Sigmoid colon (tissue), 4 donors: ENCODE data around the gene CAMK1G.

Source experiments
- CTCF ChIP-seq, 4 experiments: fragments of 450-650 bp in 3 of 4; fragments of 200-600 bp in 1 of 4; IDR thresholded peaks; one replicate each; pipeline ENCODE4 v1.5.1; 2016 to 2019; ENCODE audit warnings: antibody characterized with exemption in 4 of 4, mild to moderate bottlenecking in 3 of 4, moderate library complexity in 2 of 4
- EP300 ChIP-seq, 4 donors: sonication (generic); formaldehyde crosslinking; IDR thresholded peaks; one replicate each; pipeline ENCODE4 v1.6.1; 2017; ENCODE audit warnings: antibody characterized with exemption in 4 of 4
- POLR2A ChIP-seq, 2 donors: fragments of 450-650 bp; IDR thresholded peaks; one replicate each; pipeline ENCODE4 v1.6.1; 2016; ENCODE audit warnings: antibody characterized with exemption in 2 of 2, mild to moderate bottlenecking in 2 of 2, moderate library complexity in 2 of 2
- POLR2AphosphoS5 ChIP-seq, 4 donors: sonication (generic); formaldehyde crosslinking; IDR thresholded peaks; one replicate each; pipeline ENCODE4 v1.6.1; 2017; ENCODE audit warnings: antibody characterized with exemption in 4 of 4

GRCh38 chr1:209647156-209647555 is 63.6 kb downstream of the CAMK1G start:
- no peak for TF ChIP-seq POLR2AphosphoS5 (IDR thresholded peaks at IDR 0.05)
- no peak for TF ChIP-seq CTCF (IDR thresholded peaks at IDR 0.05)
- no peak for TF ChIP-seq EP300 (IDR thresholded peaks at IDR 0.05)
- no peak for TF ChIP-seq POLR2A (IDR thresholded peaks at IDR 0.05)
